HepG2 (cell line): Measurements from ENCODE around the gene SMARCA4. TPM values are rescaled to one million over a fixed set of nuclear protein-coding genes. Genes with fewer than 3 reads are reported as not detected.

ENCODE experiments used
- ATAC-seq: fragments of 200-7000 bp; cut with Tn5 transposase; 3 replicates; pipeline ENCODE4 v1.9.1; 2020; ENCODE audit warnings: mild to moderate bottlenecking, moderate library complexity
- BruUV-seq: library from RNA; stranded (reverse); fragments of 400-500 nt; replicated peaks from 2 replicates; lab custom pipeline; 2021; lab: Mats Ljungman, UMichigan
- CTCF ChIA-PET: fragments of 300-600 bp; formaldehyde crosslinking; extraction: SDS; loops from one replicate; lab custom pipeline; 2021; ENCODE audit warnings: low total read pairs, inconsistent platforms, low intra/inter-chr PET ratio; lab: Yijun Ruan, JAX
- POLR2A ChIA-PET: fragments of 350-600 bp; sonication (Branson Sonifier 250); formaldehyde crosslinking; loops from one replicate; lab custom pipeline; 2020; ENCODE audit warnings: antibody characterized with exemption, inconsistent platforms; lab: Yijun Ruan, JAX
- DNase-seq: peaks from one replicate; pipeline ENCODE4 v3.0.0-alpha.2; 2015; ENCODE audit warnings: low spot score
- FAIRE-seq: peaks from 3 replicates; lab custom pipeline; 2011; peaks lifted over from hg19 to GRCh38; lab: Jason Lieb, UNC
- H2AFZ ChIP-seq: one replicate; pipeline ENCODE4 v1.6.1; 2011; ENCODE audit warnings: low read length, inconsistent platforms
- H3K27ac ChIP-seq: fragments of 300-600 bp; 3 replicates; pipeline ENCODE4 v1.8.0; 2011; ENCODE audit warnings: mixed run types, mild to moderate bottlenecking, mixed read lengths, low read length, inconsistent platforms; ENCODE audit not compliant: insufficient read depth; ENCODE audit errors: extremely low read length
- H3K27me3 ChIP-seq, 2 experiments: fragments of 200-600 bp in 1 of 2; 2 replicates in 1 of 2; 3 replicates in 1 of 2; pipeline versions ENCODE4 v1.6.0 to v1.8.0; 2011; ENCODE audit warnings: low read length in 2 of 2, mild to moderate bottlenecking in 2 of 2, moderate library complexity in 2 of 2, inconsistent platforms in 1 of 2; ENCODE audit not compliant: insufficient read depth in 2 of 2, control insufficient read depth in 1 of 2
- H3K36me3 ChIP-seq, 2 experiments: fragments of 200-600 bp in 1 of 2; replicated peaks in 1 of 2; 2 replicates in 1 of 2; 3 replicates in 1 of 2; pipeline versions ENCODE4 v1.5.1 to v1.8.0; 2011; ENCODE audit warnings: low read length in 2 of 2, inconsistent platforms in 1 of 2; ENCODE audit not compliant: insufficient read depth in 2 of 2, control insufficient read depth in 1 of 2
- H3K4me1 ChIP-seq: 2 replicates; pipeline ENCODE4 v1.5.1; 2012; ENCODE audit warnings: low read length, inconsistent platforms; ENCODE audit not compliant: insufficient read depth
- H3K4me2 ChIP-seq: 2 replicates; pipeline ENCODE4 v1.6.0; 2011; ENCODE audit warnings: low read depth, low read length, inconsistent platforms
- H3K4me3 ChIP-seq, 3 experiments: fragments of 200-600 bp in 1 of 3; sonication (generic), shearing (Covaris generic) in 1 of 3; replicated peaks in 1 of 3; 2 replicates each; pipeline ENCODE4 v1.5.1; 2011 to 2016; ENCODE audit warnings: low read length in 3 of 3, inconsistent platforms in 2 of 3, low read depth in 2 of 3, mild to moderate bottlenecking in 2 of 3, control low read depth in 1 of 3, mixed read lengths in 1 of 3; ENCODE audit not compliant: insufficient read depth in 1 of 3
- H3K79me2 ChIP-seq: one replicate; pipeline ENCODE4 v1.6.1; 2011; ENCODE audit warnings: low read length, inconsistent platforms; ENCODE audit not compliant: insufficient read depth
- H3K9ac ChIP-seq: 2 replicates; pipeline ENCODE4 v1.6.0; 2011; ENCODE audit warnings: mild to moderate bottlenecking, low read depth, low read length, inconsistent platforms; ENCODE audit not compliant: insufficient read depth
- H3K9me3 ChIP-seq: 2 replicates; pipeline ENCODE4 v1.5.1; 2012; ENCODE audit warnings: mild to moderate bottlenecking, low read length
- H4K20me1 ChIP-seq: 2 replicates; pipeline ENCODE4 v1.6.0; 2011; ENCODE audit warnings: inconsistent platforms, mild to moderate bottlenecking, low read length, moderate library complexity; ENCODE audit not compliant: insufficient read depth
- FOXK1 ChIP-seq: sonication (generic); formaldehyde crosslinking; IDR thresholded peaks from 2 replicates; pipeline ENCODE4 v1.4.0; 2020; ENCODE audit warnings: low read depth, missing genetic modification reagents, borderline replicate concordance
- HMGXB3 ChIP-seq: sonication (generic); formaldehyde crosslinking; IDR thresholded peaks from 2 replicates; pipeline ENCODE4 v1.4.0; 2020; ENCODE audit warnings: missing genetic modification reagents, borderline replicate concordance
- IKZF1 ChIP-seq: fragments of 450-650 bp; IDR thresholded peaks from 2 replicates; pipeline ENCODE4 v1.7.1; 2016
- ISL2 ChIP-seq: sonication (generic); formaldehyde crosslinking; IDR thresholded peaks from 2 replicates; pipeline ENCODE4 v1.5.0; 2020; ENCODE audit warnings: missing genetic modification reagents
- MTERF4 ChIP-seq: sonication (generic); formaldehyde crosslinking; IDR thresholded peaks from 2 replicates; pipeline ENCODE4 v1.8.0; 2023; ENCODE audit warnings: mild to moderate bottlenecking, missing genetic modification reagents
- NFE2L2 ChIP-seq: fragments of 150-350 bp; IDR thresholded peaks from 2 replicates; pipeline ENCODE4 v1.6.1; 2014; ENCODE audit warnings: low read length
- PCBP2 ChIP-seq: fragments of 200-400 bp; formaldehyde crosslinking; optimal IDR thresholded peaks from 2 replicates; pipeline ENCODE3; 2018; ENCODE audit warnings: low read length, low read depth; ENCODE audit not compliant: poor library complexity, severe bottlenecking
- SALL1 ChIP-seq: sonication (generic); formaldehyde crosslinking; IDR thresholded peaks from 2 replicates; pipeline ENCODE4 v1.8.0; 2022; ENCODE audit warnings: mild to moderate bottlenecking, missing genetic modification reagents
- SP2 ChIP-seq: sonication (generic); formaldehyde crosslinking; IDR thresholded peaks from 2 replicates; pipeline ENCODE4 v1.5.1; 2020; ENCODE audit warnings: mild to moderate bottlenecking, missing genetic modification reagents
- TCF7L2 ChIP-seq: IDR thresholded peaks from 2 replicates; pipeline ENCODE4 v1.6.1; 2011; ENCODE audit warnings: mild to moderate bottlenecking, low read depth, low read length, moderate library complexity
- TFDP1 ChIP-seq: IDR thresholded peaks from 2 replicates; pipeline ENCODE4 v1.6.1; 2016; ENCODE audit warnings: missing compliant biosample characterization, missing genetic modification reagents, borderline replicate concordance
- TIGD3 ChIP-seq: sonication (generic); formaldehyde crosslinking; IDR thresholded peaks from 2 replicates; pipeline ENCODE4 v1.5.1; 2020; ENCODE audit warnings: mild to moderate bottlenecking, missing genetic modification reagents, borderline replicate concordance
- TRIM24 ChIP-seq: sonication (generic); formaldehyde crosslinking; IDR thresholded peaks from 2 replicates; pipeline ENCODE4 v1.8.0; 2022; ENCODE audit warnings: mild to moderate bottlenecking, missing genetic modification reagents
- U2AF1 ChIP-seq: fragments of 200-400 bp; formaldehyde crosslinking; optimal IDR thresholded peaks from 2 replicates; pipeline ENCODE3; 2017; ENCODE audit warnings: mild to moderate bottlenecking, low read depth, low read length
- ZFP37 ChIP-seq: sonication (generic); formaldehyde crosslinking; IDR thresholded peaks from 2 replicates; pipeline ENCODE4 v1.4.0; 2020; ENCODE audit warnings: missing genetic modification reagents, borderline replicate concordance
- ZMYM2 ChIP-seq: sonication (generic); formaldehyde crosslinking; IDR thresholded peaks from 2 replicates; pipeline ENCODE4 v1.8.0; 2022; ENCODE audit warnings: mild to moderate bottlenecking, missing genetic modification reagents
- ZNF263 ChIP-seq: sonication (generic); formaldehyde crosslinking; IDR thresholded peaks from 2 replicates; pipeline ENCODE4 v1.4.0; 2020; ENCODE audit warnings: missing genetic modification reagents
- ZNF432 ChIP-seq: sonication (generic); formaldehyde crosslinking; IDR thresholded peaks from 2 replicates; pipeline ENCODE4 v1.5.0; 2020; ENCODE audit warnings: missing genetic modification reagents, mild to moderate bottlenecking, borderline replicate concordance
- ZNF891 ChIP-seq: sonication (generic); formaldehyde crosslinking; IDR thresholded peaks from 2 replicates; pipeline ENCODE4 v1.5.0; 2020; ENCODE audit warnings: mild to moderate bottlenecking, missing genetic modification reagents
- WGBS: methylation state at CpG from one replicate; pipeline ENCODE4 v1.1.6; 2017; ENCODE audit warnings: low lambda C conversion rate; 5-methylcytosine and 5-hydroxymethylcytosine counted together
- in situ Hi-C: cut with HindIII; loops from 2 replicates; pipeline ENCODE4 v1.10.0; 2017; ENCODE audit warnings: low pct_unique_long_range_greater_than_20kb; ENCODE audit not compliant: extremely low pct_ligation_motif_present
- intact Hi-C: fragments of 100-400 bp; cut with micrococcal nuclease; formaldehyde crosslinking; loops from one replicate; pipeline ENCODE4 v1.10.0; 2022; ENCODE audit not compliant: unreplicated experiment
- polyA plus RNA-seq, 8 experiments: library from polyadenylated mRNA; depleted of rRNA in 3 of 8; stranded (reverse) in 7 of 8; unstranded in 1 of 8; fragments of >200 nt; fragmentation: Illumina TruSeq in 4 of 8; extraction: Trizol in 4 of 8; gene quantifications; 2 replicates each; pipeline versions ENCODE4 v1.2.1 to v1.2.3, GENCODE V29; 2011 to 2016; ENCODE audit warnings: low read depth in 4 of 8, missing spikeins in 1 of 8, mixed read lengths in 1 of 8; ENCODE audit not compliant: insufficient read depth in 1 of 8
- total RNA-seq, 5 experiments: library from RNA; depleted of rRNA; stranded (reverse); fragments of >200 nt; fragmentation: Illumina TruSeq; extraction: Trizol; gene quantifications; 2 replicates each; pipeline ENCODE4 v1.2.3, GENCODE V29; 2016; ENCODE audit warnings: low read depth in 1 of 5

SMARCA4 gene
- total and polyA plus RNA-seq, 2 of the 13 experiments (the other 11 are each of a cell fraction or from before 2014, with no cell fraction given): 25.4 to 45.9 TPM

GRCh38 chr19:11019262-11019661 is 58.4 kb downstream of the SMARCA4 start:
- WGBS: over 99% methylated on average over 16 of the region's 21 CpGs
- peaks cover 53 to 86% of the 10 kb centered on the region in 2 experiments for H3K36me3 ChIP-seq
- no TSS peak for BruUV-seq
- no peaks in the 10 kb centered on the region for H3K27me3 ChIP-seq
- ChIA-PET POLR2A (no interaction called here), CTCF (no interaction called here)
- ATAC-seq (no peak), FAIRE-seq (no peak), DNase-seq (no peak)
- H4K20me1 ChIP-seq: no peaks in the 10 kb centered on the region
- H3K27ac ChIP-seq: no peak overlapping the region
- H3K9me3 ChIP-seq: no peaks in the 10 kb centered on the region
- H3K79me2 ChIP-seq: no peaks in the 10 kb centered on the region
- H3K9ac ChIP-seq: no peak overlapping the region
- H3K4me3 ChIP-seq: no peak overlapping the region
- H3K4me2 ChIP-seq: no peak overlapping the region
- H3K4me1 ChIP-seq: no peaks in the 10 kb centered on the region
- no peak overlapping the region for H2AFZ ChIP-seq
- intact Hi-C loops (no loop called here), in situ Hi-C loops (loop anchor here (10.0 kb wide), 1 partner anchor 84 kb away; no protein-coding TSS in a partner anchor)
- TF ChIP-seq SALL1 (CRISPR knock-in tag): no peak
- no peak for TF ChIP-seq TRIM24
- no peak for TF ChIP-seq TFDP1
- TF ChIP-seq ZNF432: no peak
- TF ChIP-seq ZFP37 (CRISPR knock-in tag): no peak
- no peak for TF ChIP-seq TCF7L2
- no peak for TF ChIP-seq NFE2L2
- TF ChIP-seq ISL2 (CRISPR knock-in tag): no peak
- no peak for TF ChIP-seq FOXK1 (CRISPR knock-in tag)
- TF ChIP-seq PCBP2: no peak
- TF ChIP-seq ZNF263 (CRISPR knock-in tag): no peak
- TF ChIP-seq SP2 (CRISPR knock-in tag): no peak
- no peak for TF ChIP-seq MTERF4 (CRISPR knock-in tag)
- no peak for TF ChIP-seq ZMYM2 (CRISPR knock-in tag)
- no peak for TF ChIP-seq IKZF1
- no peak for TF ChIP-seq HMGXB3 (CRISPR knock-in tag)
- no peak for TF ChIP-seq TIGD3 (CRISPR knock-in tag)
- no peak for TF ChIP-seq ZNF891 (CRISPR knock-in tag)
- TF ChIP-seq U2AF1: no peak
